CD4-positive, alpha-beta T cell treated with Interleukin-15 for 4 hours (primary cell): ENCODE measurements around the gene COG5.

ENCODE experiments used
- DNase-seq: peaks from one replicate; pipeline ENCODE4 v3.0.0-alpha.2; 2020; ENCODE audit warnings: low spot score

The COG5 gene

DNA sequence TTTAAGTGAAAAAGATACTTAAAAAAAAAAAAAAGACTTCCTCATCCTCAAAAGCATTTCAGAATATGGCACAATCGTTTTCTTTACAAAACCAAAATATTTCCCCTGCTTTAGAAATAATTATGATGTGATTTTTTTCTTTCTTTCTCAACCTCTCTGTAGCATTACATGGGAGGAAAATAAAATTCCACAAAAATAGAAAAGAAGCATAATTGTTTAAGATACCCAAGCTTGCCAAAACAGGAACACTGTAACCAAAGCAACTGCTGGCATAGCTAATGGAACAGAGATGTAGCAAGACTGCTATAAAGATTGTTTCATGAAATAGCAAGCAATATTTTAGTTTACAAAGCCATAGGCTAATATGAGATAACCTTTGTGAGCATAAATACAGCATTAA lies 169.4 kb downstream of the COG5 start:
- DNase-seq, result no peak

DNA sequence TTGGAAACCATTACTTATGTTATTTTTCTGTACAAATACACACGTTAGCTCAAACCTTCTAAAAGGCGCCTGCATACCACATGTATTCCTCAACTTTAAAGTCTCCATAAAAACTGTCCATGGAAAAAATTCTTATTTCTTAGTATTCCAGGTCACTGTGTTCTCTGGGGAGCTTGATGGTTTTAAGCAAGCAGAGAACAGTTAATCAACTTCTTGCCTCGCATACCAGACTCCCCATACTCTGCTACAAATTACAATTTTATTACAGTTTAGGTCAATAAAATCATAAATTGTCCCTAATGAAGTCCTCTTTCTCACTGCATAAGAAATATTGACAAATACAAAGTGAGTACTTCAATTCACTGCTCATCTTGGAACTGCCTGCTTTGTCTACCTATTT lies 170.9 kb downstream of the COG5 start:
- DNase-seq, result no peak

DNA sequence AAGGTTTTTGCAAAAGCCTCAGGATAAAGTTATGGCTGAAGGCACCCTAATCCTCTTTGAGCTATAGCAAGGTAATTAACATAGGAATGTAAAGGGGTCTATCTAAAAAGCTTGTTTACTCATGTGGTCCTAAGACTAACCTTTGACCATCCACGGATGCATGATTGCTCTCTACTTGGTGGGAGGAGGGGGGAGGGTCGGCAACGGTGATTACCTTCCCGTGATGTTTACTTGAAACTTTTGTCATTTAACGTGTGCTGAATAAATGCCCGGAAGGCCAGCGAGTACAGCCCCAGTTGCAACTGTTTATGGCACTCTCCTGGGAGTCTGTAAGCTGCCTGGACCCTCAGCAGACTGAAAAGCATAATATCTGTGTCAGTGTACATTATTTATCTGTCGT lies 172.8 kb downstream of the COG5 start:
- DNase-seq, result no peak

DNA sequence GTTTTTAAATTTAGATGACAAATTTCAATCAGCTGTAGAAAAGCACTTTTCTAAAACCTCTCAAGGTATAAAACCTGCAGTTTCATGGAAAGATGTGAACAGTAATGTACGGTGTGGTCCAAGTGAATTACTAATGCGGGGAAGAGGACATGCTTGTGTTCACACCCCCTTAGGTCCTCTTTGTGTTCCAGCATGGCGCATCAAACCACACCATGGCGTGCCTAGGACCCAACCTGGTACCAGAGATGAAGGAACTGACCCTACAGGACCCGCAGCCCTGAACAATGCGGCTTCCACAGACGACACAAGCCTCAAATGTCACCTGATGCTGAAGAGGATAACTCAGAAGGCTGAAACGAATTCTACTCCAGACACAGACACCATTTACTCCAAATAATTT lies 175.1 kb downstream of the COG5 start:
- no peak for DNase-seq

DNA sequence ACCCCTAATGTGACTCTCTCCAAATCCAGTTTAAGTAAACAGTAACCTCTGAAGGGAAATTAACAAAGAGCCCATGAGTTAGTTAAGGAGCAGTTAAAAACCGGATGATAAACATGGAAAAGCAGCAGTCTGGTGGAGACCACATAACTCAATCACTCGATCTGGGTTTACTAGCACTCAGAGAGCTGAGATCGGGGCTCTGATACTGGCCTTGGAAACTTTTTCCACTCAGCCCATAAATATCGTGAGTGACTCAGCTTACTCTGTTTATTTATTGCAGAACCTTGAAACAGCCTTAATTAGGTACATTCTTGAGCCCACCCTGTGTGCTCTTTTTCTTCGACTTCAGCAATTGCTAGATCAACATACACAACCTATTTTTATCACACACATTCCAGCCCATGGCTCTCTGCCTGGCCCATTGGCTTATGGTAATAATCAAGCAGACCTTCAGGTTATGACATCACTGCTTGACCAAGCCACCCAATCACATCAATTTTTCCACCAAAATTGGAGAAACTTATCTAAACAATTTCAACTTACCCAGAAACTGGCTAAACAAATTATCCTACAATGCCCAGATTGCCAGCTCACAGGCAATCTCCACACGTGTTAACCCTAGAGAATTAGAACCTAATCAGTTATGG lies 176.0 kb downstream of the COG5 start:
- no peak for DNase-seq

DNA sequence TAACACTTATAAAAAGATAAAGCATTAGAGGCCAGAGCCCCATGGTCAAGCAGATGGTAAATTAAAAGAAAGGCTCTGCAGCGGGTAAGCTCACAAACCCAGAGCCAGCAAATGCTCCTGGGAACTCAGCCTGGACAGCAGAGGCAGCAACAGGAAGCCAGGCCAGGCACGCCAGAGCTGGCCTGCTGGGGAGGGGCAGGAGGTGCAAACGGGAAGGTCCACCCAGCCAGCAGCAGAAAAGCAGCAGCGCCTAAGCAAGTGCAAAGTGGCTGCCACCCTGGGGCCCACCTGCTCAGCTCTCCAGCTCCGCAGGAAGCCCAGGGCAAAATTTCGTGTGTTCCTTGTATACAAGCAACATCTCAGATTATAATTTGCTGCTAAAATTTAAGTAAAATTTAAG lies 176.6 kb downstream of the COG5 start:
- DNase-seq, result no peak

DNA sequence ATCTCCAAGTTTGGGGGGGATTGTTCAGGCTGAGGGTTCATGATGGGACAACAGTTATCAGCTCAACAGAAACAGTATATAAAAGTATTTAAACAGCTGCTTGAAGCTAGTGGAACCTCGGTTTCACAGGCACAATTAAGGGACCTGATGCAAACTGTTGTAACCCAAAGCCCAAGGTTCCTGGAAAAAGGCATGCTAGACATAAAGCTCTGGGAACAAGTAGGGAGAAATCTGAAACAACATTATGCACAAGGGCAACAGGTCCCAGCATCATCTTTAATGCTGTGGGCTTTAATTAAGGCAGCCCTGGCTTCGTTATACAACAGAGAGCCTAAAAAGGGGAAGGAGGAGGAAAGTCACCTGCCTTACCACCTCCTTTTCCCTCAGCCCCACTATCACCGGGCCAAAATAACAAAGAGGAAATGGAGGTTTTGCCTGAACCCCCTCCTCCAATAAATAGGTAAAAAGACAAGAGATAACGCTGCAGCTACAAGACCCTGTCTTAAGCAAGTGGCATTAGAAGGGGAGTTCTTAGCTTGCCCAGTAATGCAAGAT lies 177.1 kb downstream of the COG5 start:
- DNase-seq, result no peak

DNA sequence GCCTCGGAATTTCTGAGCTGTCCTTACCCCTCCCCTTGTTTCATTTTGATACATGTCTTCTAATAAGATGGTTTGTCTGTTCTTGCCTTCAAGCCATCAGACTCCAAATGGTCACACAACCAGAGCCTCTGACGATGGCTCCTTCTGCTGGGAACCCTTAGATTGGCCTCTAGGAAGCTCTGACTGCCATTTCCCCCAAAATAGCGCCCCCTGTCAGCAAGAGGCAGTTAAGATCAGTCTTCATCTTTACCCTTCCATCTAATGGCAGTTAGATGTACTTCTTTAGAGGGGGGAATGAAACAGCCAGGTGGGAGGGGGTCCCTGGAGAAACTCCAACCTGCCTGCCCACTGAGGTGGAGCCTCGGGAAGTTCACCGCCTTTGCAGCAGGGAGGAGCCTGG lies 179.7 kb downstream of the COG5 start:
- DNase-seq, result no peak

DNA sequence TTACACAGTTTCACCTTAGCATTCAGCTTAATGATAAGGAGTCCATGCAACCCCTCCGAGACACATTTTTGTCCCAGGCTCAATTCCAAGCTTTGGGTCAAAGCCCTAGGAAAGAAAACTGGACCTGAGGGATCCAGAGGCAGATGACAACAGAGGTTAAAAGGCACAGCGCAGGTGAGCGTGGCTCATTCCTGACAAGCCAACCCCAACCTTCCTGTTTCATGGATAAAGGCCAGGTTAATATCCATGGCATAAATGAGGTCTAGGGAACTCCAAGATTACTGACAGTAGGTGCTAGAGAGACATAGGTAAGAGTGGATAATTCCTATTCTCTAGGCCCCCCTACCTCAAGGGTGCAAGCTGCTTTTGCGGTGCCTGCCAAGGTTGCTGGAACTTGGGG lies 180.5 kb downstream of the COG5 start:
- DNase-seq, result no peak

DNA sequence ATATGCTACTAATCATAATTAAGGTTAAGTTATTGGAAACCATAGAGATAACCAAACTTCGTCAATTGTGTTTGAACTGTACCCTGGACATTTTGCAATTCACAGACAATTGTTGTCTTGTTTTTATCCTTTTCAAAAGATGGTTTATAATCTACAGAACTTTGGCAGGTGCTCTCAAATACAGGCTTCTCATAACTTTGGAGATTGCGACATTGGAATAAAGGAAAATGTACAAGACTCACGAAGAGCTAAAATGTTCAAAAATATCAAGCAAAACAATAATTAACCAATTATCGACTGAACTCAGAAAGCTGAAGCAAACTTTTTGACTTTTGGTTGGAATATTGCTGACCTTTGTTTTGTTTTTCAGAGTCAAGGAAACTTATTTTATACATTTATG lies 182.3 kb downstream of the COG5 start:
- no peak for DNase-seq

DNA sequence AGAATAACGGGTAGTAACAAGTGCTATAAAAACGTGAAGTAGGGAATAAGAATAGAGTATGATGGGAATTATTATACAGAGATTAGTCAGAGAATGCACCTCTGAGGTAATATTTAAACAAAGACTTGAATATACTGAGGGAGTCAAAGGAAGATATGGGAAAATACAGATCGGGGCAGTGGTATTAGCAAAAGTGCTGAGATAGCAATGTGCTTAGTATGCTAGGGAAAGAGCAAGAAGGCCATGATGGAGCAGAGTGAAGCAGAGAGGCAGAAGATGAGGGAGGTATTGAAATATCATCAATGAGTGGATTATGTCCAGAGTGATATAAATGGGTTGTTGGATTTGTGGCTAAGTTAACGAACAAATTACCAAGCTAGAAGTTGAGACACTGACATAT lies 190.4 kb downstream of the COG5 start:
- no peak for DNase-seq

DNA sequence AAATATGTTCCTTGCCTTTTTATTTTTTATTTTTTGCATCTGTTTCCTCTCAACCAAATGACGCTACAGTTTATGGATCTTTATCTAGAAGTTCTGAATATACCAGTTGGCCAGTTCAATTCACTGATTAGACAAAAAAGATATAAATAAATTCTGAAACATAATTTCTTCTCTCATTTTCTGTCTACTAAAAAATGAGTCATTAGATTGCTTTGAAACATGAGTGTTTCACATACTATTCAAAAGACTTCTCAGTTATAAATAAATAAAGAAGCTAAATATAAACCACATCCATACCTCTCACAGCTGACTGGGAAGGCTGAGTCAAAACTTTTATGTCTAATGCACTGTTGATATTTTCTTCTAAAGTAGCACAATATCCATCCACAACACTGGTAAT lies 191.4 kb downstream of the COG5 start:
- no peak for DNase-seq

DNA sequence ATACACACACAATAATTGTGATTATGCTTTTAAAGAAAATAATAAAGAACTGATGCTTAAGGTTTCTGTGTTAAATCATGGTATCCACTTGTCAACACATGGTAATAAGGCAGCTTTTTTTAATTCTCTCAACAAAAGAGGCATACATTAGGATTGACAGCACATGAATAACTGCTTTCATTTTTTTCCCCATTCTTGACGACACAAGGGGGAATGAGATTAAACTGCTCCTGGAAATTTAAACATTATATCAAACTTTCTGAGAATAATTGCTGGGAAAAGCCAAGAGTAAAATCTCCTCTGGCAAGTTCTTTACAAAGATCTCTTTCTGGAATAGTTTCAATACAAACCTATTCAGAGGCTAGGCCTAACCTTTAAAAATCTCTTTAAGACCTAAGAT lies 192.9 kb downstream of the COG5 start:
- DNase-seq, result no peak

DNA sequence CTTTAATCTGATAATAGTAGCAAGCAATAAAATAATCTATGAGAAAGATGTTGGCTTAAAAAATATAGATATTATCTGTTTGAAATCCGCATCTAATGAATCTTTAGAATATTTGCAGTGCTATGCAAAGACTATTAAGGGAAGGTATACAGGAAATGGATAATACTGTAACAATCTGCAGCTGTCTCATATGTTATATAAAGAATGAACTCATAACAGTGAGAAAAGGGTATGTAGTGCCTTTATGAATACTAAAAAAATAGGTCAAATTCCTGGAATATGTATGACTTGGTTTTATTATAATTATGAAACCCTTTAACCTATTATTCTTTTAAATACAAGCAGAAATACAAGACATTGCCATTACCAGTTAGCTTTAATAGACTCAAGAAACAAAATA lies 198.9 kb downstream of the COG5 start:
- DNase-seq, result no peak

DNA sequence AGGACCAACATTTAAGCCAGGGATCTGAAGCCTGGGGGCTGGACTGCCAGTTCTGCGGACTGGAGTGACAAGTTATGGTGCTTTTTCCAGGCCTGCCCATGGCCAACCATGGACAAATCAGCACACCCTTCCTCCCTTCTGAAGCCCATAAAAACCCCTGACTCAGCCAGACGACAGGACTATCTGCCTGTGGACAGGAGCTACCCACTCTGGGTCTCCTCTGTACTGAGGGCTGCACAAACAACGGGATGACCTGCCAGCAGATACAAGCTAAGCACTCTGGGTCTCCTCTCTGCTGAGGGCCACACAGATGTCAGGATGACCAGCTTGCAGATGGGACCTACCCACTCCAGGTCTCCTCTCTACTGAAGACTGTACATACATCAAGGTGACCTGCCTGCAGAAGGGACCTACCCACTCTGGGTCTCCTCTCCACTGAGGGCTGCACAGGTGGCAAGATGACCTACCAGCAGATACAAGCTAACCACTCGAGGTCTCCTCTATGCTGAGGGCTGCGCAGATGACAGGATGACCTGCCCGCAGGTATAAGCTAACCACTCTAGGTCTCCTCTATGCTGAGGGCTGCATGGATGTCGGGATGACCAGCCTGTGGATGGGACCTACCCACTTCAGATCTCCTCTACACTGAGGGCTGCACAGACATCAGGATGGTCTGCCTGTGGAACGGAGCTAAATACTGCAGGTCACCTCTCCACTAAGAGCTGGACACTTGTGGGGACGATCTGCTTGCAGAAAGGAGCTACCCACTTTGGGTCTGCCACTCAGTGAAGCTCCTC lies 204.0 kb downstream of the COG5 start:
- DNase-seq, result no peak

DNA sequence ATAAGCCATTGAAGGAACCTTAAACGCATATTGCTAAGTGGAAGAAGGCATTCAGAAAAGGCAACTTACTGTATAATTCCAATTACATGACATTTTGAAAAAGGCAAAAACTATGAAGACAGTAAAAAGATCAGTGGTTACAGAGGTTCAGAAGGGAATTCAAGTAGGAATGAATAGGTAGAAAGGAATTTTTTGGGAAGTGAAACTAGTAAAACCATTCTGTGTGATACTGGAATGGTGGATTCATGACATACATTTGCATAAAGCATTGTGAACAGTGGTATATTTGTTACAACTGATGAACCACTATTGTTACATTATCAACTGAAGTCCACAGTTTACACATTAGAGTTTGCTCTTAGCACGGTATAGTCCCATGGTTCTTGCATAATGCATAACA lies 208.1 kb downstream of the COG5 start:
- no peak for DNase-seq

DNA sequence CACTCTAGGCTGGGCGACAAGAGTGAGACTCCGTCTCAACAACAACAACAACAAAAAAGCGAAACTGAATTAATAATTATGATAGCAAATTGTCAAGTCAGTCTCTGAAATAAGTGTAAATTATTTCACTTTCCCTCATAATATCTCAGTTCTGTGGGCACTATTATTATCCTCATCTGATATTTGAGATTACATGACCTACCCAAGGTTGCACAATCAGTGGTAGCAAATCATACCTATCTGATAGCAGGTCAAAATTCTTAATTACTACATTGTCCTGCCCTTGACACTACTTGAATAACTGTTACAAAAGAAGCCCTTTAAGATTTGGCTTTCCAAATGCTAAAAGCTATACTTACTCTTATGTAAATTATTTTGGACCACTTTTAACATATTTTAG lies 209.1 kb downstream of the COG5 start:
- no peak for DNase-seq

DNA sequence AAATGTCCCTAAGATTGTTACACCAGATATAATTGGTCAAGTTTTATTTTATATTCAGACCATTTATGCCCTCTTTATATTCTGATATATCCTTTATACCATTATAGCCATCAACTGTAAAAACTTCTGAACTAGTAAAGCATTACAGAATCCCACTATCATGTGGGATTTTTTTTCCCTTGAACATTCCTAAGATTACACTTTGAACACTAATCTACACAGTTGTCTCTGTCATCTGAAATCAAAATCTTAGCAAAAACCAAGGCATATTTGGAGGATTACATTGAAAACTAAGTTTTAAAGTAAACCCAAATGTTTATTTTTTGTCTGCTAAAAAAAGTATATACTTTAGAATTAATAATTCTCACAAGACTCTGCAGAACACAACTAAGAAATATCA lies 210.0 kb downstream of the COG5 start:
- DNase-seq, result no peak

DNA sequence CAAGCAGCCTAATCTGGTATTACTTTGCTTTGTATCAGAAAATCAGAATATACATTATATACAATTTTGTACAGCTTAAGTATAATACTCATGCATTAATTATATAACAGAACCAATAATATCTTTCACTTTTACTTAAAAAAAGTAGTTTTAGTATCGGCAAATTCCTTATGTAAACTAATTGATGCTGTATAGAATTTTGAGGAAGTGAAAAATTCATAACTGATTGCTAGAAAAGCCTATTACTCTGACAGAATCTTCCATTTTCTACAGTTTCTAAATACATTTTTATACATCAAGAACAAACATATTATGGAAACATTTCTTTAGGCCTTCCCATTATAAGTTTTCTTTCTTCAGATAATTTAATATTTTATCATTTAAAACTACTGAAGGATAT lies 217.8 kb downstream of the COG5 start:
- DNase-seq, result no peak

DNA sequence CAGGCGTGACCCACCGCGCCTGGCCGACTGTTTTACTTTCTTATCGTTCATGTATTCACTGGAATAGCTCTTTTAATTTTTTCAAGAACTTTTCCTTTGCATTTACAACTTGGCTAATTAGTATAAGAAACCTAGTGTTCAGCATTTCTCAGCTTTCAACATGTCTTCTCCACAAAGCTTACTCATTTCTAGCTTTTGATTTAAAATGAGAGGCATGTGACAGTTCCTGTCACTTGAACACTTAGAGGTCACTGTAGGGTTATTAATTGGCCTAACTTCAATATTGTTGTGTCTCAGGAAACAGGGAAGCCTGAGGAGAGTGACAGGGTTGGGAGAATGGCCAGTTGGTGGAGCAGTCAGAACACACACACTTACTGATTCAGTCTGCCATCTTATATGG lies 218.9 kb downstream of the COG5 start:
- no peak for DNase-seq

DNA sequence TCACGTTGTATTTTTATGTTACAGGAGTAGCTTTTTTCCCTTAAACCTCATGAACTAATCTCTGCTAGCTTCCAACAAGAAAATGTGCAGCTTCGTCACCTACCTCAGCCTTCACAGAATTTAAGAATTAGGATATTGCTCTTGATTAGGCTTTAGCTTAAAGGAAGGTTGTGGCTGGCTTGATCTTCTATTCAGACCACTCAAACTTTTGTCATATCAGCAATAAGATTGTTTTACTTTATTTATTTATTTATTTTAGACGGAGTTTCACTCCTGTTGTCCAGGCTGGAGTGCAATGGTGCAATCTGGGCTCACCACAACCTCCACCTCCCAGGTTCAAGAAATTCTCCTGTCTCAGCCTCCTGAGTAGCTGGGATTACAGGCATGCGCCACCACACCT lies 219.4 kb downstream of the COG5 start:
- no peak for DNase-seq

DNA sequence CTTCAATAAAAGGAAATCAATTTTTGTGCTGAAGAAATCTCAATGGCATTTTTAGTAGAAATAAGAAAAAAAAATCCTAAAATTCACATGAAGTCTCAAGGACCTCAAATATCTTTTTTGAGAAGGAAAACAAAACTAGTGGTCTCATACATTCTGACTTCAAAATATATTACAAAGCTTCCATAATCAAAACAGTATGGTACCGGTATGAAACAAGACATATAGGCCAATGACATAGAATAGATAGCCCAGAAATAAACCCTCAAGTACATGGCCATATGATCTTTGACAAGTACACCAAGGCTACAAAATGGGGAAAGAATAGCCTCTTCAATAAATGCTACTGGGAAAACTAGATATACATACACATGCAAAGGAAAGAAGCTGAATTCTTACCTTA lies 225.6 kb downstream of the COG5 start:
- DNase-seq, result no peak

DNA sequence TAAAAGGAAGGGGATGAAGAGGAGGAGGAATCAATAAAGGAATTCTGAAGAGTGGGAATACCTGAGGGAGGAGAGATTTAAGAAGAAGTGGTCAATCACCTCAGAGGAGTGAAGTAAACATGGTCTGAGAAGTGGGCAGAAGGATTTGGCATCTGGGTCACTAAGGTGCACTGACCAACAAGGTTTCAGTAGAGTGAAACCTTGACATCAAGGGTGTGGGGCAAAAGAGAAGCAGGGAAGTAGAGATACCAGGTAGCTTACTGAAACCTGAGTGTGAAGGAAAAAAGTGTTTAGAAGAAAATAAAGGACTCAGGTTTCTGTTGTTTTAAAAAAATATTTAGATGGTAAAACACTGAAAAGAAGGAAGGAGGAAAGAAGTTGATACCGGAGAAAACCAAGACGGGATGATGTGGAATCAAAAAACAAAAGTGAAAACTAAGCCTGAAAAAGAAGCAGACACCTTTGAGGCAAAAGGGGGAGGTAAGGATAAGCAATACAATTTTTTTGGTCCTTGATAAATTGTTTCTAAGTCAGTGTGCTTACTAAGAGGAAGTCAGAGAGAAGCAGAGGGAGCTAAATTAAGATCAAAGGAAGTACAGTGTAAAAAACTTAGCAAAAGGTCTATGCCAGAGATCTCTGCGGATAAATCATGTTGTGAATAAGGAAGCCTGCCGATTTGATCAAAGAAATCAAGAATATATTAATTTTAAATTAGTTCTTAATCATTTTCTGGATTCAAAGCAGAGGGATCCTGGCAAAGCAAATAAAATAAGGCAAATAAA lies 231.0 kb downstream of the COG5 start:
- DNase-seq, result no peak
